Endodermal cell (in vitro differentiated cells): ENCODE data around the gene MACROD1. TPM values are rescaled to one million over a fixed set of nuclear protein-coding genes. Genes with fewer than 3 reads are reported as not detected.

ENCODE experiments used
- DNase-seq: peaks from one replicate; pipeline ENCODE4 v3.0.0-alpha.2; 2017
- H3K27ac ChIP-seq: 2 replicates; pipeline ENCODE4 v1.5.1; 2013; ENCODE audit warnings: mild to moderate bottlenecking, low read depth, low read length, moderate library complexity
- H3K27me3 ChIP-seq: 2 replicates; pipeline ENCODE4 v1.6.1; 2013; ENCODE audit warnings: mild to moderate bottlenecking, low read length, moderate library complexity; ENCODE audit not compliant: insufficient read depth, control insufficient read depth, poor library complexity, severe bottlenecking
- H3K36me3 ChIP-seq: 2 replicates; pipeline ENCODE4 v1.7.0; 2013; ENCODE audit warnings: mild to moderate bottlenecking, low read length, moderate library complexity; ENCODE audit not compliant: control insufficient read depth, insufficient read depth
- H3K4me1 ChIP-seq: one replicate; pipeline ENCODE4 v1.7.0; 2013; ENCODE audit warnings: low read length; ENCODE audit not compliant: control insufficient read depth, insufficient read depth
- H3K4me3 ChIP-seq: 2 replicates; pipeline ENCODE4 v1.5.1; 2013; ENCODE audit warnings: mild to moderate bottlenecking, low read length, moderate library complexity
- H3K9ac ChIP-seq: 2 replicates; pipeline ENCODE4 v1.6.1; 2013; ENCODE audit warnings: mild to moderate bottlenecking, low read length, moderate library complexity; ENCODE audit not compliant: poor library complexity, severe bottlenecking; ENCODE audit errors: extremely low read depth
- H3K9me3 ChIP-seq: 2 replicates; pipeline ENCODE4 v1.6.1; 2013; ENCODE audit warnings: mild to moderate bottlenecking, low read length, moderate library complexity; ENCODE audit not compliant: control insufficient read depth
- H3K27ac Mint-ChIP-seq: 2 replicates; pipeline ENCODE4 v1.8.0; 2020; ENCODE audit warnings: mixed read lengths
- H3K27me3 Mint-ChIP-seq: 2 replicates; pipeline ENCODE4 v1.8.0; 2021; ENCODE audit warnings: mild to moderate bottlenecking, mixed read lengths; ENCODE audit not compliant: insufficient read depth
- H3K36me3 Mint-ChIP-seq: 2 replicates; pipeline ENCODE4 v1.8.0; 2020; ENCODE audit warnings: low read depth, mixed read lengths
- H3K4me1 Mint-ChIP-seq: 2 replicates; pipeline ENCODE4 v1.8.0; 2020; ENCODE audit warnings: mixed read lengths
- H3K4me3 Mint-ChIP-seq: 2 replicates; pipeline ENCODE4 v1.8.0; 2020; ENCODE audit warnings: mild to moderate bottlenecking, moderate library complexity, mixed read lengths
- H3K9me3 Mint-ChIP-seq: 2 replicates; pipeline ENCODE4 v1.8.0; 2020; ENCODE audit warnings: mild to moderate bottlenecking, mixed read lengths
- CTCF ChIP-seq: fragments of 200-600 bp; sonication (generic); conservative IDR thresholded peaks from 2 replicates; pipeline ENCODE4 v1.5.0; 2021; ENCODE audit warnings: antibody characterized with exemption, mild to moderate bottlenecking
- WGBS, 2 experiments: methylation state at CpG; one replicate each; pipeline versions ENCODE4 v1.1.5 to v1.1.7; 2013; ENCODE audit warnings: missing lambda C conversion rate in 2 of 2, mixed read lengths in 1 of 2; ENCODE audit not compliant: insufficient coverage in 1 of 2, insufficient read length in 1 of 2; 5-methylcytosine and 5-hydroxymethylcytosine counted together
- total RNA-seq, 2 donors: library from RNA; stranded (reverse); fragmentation: NEBNext Ultra II Directional in 1 of 2; extraction: Animal tissue kit (Norgen Biotek cat#: 25700) in 1 of 2; gene quantifications; 2 replicates in 1 of 2; 3 replicates in 1 of 2; pipeline ENCODE4 v1.2.1, GENCODE V29; 2021

Gene MACROD1
- total RNA-seq, 2 donors from 2014 or later = 23.0 to 41.9 TPM

GRCh38 chr11:63999349-64000025, 166.4 kb downstream of the MACROD1 start:
- Mint-ChIP-seq H3K9me3 (no peaks in the 10 kb centered on the region), H3K4me3 (peak overlapping the region; percentile 40), H3K27ac (no peak overlapping the region), H3K4me1 (peaks cover 4% of the 10 kb centered on the region), H3K36me3 (peaks cover 28% of the 10 kb centered on the region), H3K27me3 (peaks cover 38% of the 10 kb centered on the region)
- Histone ChIP-seq H3K4me1 (no peaks in the 10 kb centered on the region), H3K27me3 (peaks cover 13% of the 10 kb centered on the region), H3K36me3 (peaks cover 25% of the 10 kb centered on the region), H3K9ac (no peak overlapping the region), H3K27ac (no peak overlapping the region), H3K4me3 (no peak overlapping the region), H3K9me3 (no peaks in the 10 kb centered on the region)
- TF ChIP-seq CTCF = no peak
- DNase-seq = peak; percentile 94
- WGBS, 2 experiments = 3 to 7% methylated on average over 8 to 58 of the region's 59 CpGs

GRCh38 chr11:63998558-63999348, 167.2 kb downstream of the MACROD1 start:
- Mint-ChIP-seq H3K4me3 (peak overlapping the region; percentile 40), H3K4me1 (peaks cover 4% of the 10 kb centered on the region), H3K36me3 (peaks cover 35% of the 10 kb centered on the region), H3K27me3 (peaks cover 31% of the 10 kb centered on the region), H3K9me3 (no peaks in the 10 kb centered on the region), H3K27ac (no peak overlapping the region)
- peak; percentile 89 for DNase-seq
- Histone ChIP-seq H3K9ac (no peak overlapping the region), H3K4me3 (no peak overlapping the region), H3K9me3 (no peaks in the 10 kb centered on the region), H3K27ac (no peak overlapping the region), H3K36me3 (peaks cover 30% of the 10 kb centered on the region), H3K4me1 (no peaks in the 10 kb centered on the region), H3K27me3 (peaks cover 13% of the 10 kb centered on the region)
- WGBS, 2 experiments = 49 to 61% methylated on average over 17 to 54 of the region's 54 CpGs
- peak; percentile 33 for TF ChIP-seq CTCF

DNA sequence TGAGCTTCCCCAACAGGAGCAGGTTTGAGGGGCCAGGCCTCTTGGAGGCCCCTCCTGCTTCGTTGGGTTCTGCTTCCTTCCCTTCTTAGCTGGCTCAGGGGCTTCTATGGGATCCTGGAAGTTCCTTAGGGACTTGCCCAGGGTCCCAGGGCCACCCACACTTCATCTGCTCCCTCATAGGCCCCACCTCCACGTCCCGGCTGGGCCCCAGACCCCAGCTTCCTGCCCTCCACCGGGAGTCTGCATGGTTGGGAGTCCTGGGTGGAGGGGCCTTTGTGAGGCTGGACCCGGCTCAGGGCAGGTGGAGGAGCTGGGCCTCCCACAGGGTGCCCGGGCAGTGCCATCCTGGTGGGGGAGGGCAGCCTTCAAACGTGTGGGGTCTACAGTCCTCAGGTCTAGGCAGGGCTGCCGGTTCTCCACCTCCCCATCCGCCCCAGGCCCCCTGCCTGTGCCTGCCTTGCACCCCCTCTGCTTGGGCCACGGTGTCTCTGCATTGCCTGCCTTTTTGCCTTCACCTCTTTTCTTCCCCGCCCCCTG, 168.0 kb downstream of the MACROD1 start:
- 77 to 87% methylated on average over 4 to 11 of the region's 11 CpGs for WGBS, 2 experiments
- H3K4me3 Mint-ChIP-seq = no peak overlapping the region
- no peaks in the 10 kb centered on the region for H3K9me3 ChIP-seq
- peaks cover 22% of the 10 kb centered on the region for H3K27me3 Mint-ChIP-seq
- no peak overlapping the region for H3K27ac Mint-ChIP-seq
- no peak for TF ChIP-seq CTCF
- no peak for DNase-seq
- peaks cover 34% of the 10 kb centered on the region for H3K36me3 ChIP-seq
- no peak overlapping the region for H3K9ac ChIP-seq
- no peak overlapping the region for H3K27ac ChIP-seq
- no peaks in the 10 kb centered on the region for H3K9me3 Mint-ChIP-seq
- H3K4me1 ChIP-seq = no peaks in the 10 kb centered on the region
- peaks cover 13% of the 10 kb centered on the region for H3K27me3 ChIP-seq
- H3K36me3 Mint-ChIP-seq = peaks cover 41% of the 10 kb centered on the region
- no peak overlapping the region for H3K4me3 ChIP-seq
- H3K4me1 Mint-ChIP-seq = peaks cover 4% of the 10 kb centered on the region
